Fibroblast of pulmonary artery (primary cell): ENCODE results near the gene AQP3.

Experiments used
- DNase-seq: peaks from one replicate; pipeline ENCODE4 v3.0.0-alpha.2; 2010; ENCODE audit warnings: low read depth
- H3K4me3 ChIP-seq: replicated peaks from 2 replicates; pipeline ENCODE4 v1.5.1; 2011; ENCODE audit warnings: low read depth, mild to moderate bottlenecking, control low read depth, low read length, moderate library complexity
- CTCF ChIP-seq: IDR thresholded peaks from 2 replicates; pipeline ENCODE4 v1.5.1; 2011; ENCODE audit warnings: mild to moderate bottlenecking, control low read depth, low read length, inconsistent platforms; ENCODE audit errors: missing control alignments

The AQP3 gene

GRCh38 chr9:33446240-33446945 lies 1.0 kb downstream of the AQP3 start:
- peak overlapping the region; percentile 52 for H3K4me3 ChIP-seq
- peak; percentile 20 for DNase-seq
- no peak for TF ChIP-seq CTCF

GRCh38 chr9:33445389-33446239 lies 1.8 kb downstream of the AQP3 start:
- DNase-seq = no peak
- no peak for TF ChIP-seq CTCF
- no peak overlapping the region for H3K4me3 ChIP-seq

- DNase-seq = no peak
- TF ChIP-seq CTCF = no peak
- no peak overlapping the region for H3K4me3 ChIP-seq
These were observed 3.8 kb downstream of the AQP3 start for GRCh38 chr9:33443464-33444154.

DNA sequence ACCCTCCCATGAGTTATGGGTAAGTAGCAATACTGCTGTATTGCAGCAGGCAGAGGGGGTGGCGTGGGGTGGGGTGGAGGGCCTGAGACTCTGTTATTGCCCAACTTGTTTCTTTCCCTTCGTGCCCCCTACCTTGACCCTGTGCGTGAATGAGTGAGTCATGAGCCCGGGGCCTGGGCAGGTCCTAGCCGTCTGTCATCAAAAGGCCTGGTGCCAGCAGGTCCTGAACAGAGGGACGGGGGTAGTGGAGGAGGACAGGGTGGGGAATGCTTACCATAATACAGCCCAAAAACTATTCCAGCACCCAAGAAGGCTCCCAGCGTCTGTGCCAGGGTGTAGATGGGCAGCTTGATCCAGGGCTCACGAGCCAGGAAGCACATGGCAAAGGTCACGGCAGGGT lies 4.3 kb downstream of the AQP3 start:
- DNase-seq = peak; percentile 64
- TF ChIP-seq CTCF = no peak
- no peak overlapping the region for H3K4me3 ChIP-seq

- H3K4me3 ChIP-seq = no peak overlapping the region
- DNase-seq = no peak
- no peak for TF ChIP-seq CTCF
These were observed 5.3 kb downstream of the AQP3 start for GRCh38 chr9:33442125-33442524.

DNA sequence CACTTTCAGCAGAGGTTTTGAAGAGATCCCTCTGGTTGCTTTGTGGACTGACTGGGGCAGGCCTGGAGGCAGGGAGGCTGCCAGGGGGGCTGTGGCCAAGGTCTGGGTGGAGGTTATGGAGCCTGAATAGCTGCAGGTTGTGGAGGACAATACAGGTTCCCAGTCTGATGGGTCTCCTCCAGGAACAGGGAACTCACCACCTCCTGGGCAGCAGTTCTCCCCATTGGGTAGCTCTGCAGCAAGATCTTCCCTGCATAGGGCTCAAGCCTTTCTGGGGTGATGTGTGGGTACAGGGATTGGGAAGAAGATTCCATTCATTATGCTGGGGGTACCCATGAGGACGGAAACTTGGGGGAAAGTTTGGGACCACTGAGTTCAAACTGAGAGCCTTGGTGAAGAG lies 6.8 kb downstream of the AQP3 start:
- TF ChIP-seq CTCF = no peak
- no peak overlapping the region for H3K4me3 ChIP-seq
- no peak for DNase-seq
